GM12878 (cell line): ENCODE measurements around the gene SPCS3. TPM values are rescaled to one million over a fixed set of nuclear protein-coding genes. Genes with fewer than 3 reads are reported as not detected.

ENCODE experiments used
- ATAC-seq: fragments of 200-7000 bp; cut with Tn5 transposase; 3 replicates; pipeline ENCODE4 v1.9.1; 2020; ENCODE audit warnings: mild to moderate bottlenecking, moderate library complexity
- BruUV-seq: library from RNA; stranded (reverse); fragments of 400-500 nt; replicated peaks from 2 replicates; lab custom pipeline; 2021; lab: Mats Ljungman, UMichigan
- CTCF ChIA-PET: fragments of 300-600 bp; sonication (Branson Sonifier 250); formaldehyde crosslinking; extraction: SDS; loops from one replicate; lab custom pipeline; 2021; ENCODE audit warnings: inconsistent platforms; lab: Yijun Ruan, JAX
- POLR2A ChIA-PET: fragments of 350-600 bp; formaldehyde crosslinking; extraction: SDS; loops from one replicate; lab custom pipeline; 2021; ENCODE audit warnings: inconsistent platforms; lab: Charles Lee
- RAD21 ChIA-PET: fragments of 300-600 bp; sonication (Branson Sonifier 250); formaldehyde crosslinking; loops from one replicate; lab custom pipeline; 2023; ENCODE audit warnings: antibody characterized with exemption; ENCODE audit not compliant: unreplicated experiment; lab: Charles Lee
- SMC1A ChIA-PET: fragments of 300-600 bp; sonication (Branson Sonifier 250); formaldehyde crosslinking; loops from one replicate; lab custom pipeline; 2023; ENCODE audit not compliant: unreplicated experiment, uncharacterized antibody; lab: Charles Lee
- DNase-seq: peaks from one replicate; pipeline ENCODE4 v3.0.0-alpha.2; 2011; ENCODE audit warnings: low read depth, low spot score
- FAIRE-seq: peaks from 3 replicates; lab custom pipeline; 2011; peaks lifted over from hg19 to GRCh38; lab: Jason Lieb, UNC
- H2AFZ ChIP-seq: 2 replicates; pipeline ENCODE4 v1.6.0; 2011; ENCODE audit warnings: low read depth, low read length, control low read depth; ENCODE audit not compliant: control insufficient read depth
- H3K27ac ChIP-seq: 2 replicates; pipeline ENCODE4 v1.5.1; 2011; ENCODE audit warnings: control low read depth; ENCODE audit not compliant: control insufficient read depth, insufficient read depth
- H3K27me3 ChIP-seq, 2 experiments: replicated peaks in 1 of 2; 2 replicates each; pipeline versions ENCODE4 v1.6.0 to v1.6.1; 2011; ENCODE audit warnings: low read length in 1 of 2; ENCODE audit not compliant: control insufficient read depth in 2 of 2, insufficient read depth in 2 of 2
- H3K36me3 ChIP-seq, 2 experiments: 2 replicates each; pipeline ENCODE4 v1.5.1; 2011; ENCODE audit warnings: low read length in 1 of 2; ENCODE audit not compliant: control insufficient read depth in 2 of 2, insufficient read depth in 2 of 2
- H3K4me1 ChIP-seq: 2 replicates; pipeline ENCODE4 v1.6.1; 2011; ENCODE audit warnings: mild to moderate bottlenecking, low read length, moderate library complexity, mixed read lengths; ENCODE audit not compliant: control insufficient read depth, insufficient read depth
- H3K4me2 ChIP-seq: 2 replicates; pipeline ENCODE4 v1.6.0; 2011; ENCODE audit warnings: control low read depth; ENCODE audit not compliant: control insufficient read depth, insufficient read depth
- H3K4me3 ChIP-seq: fragments of 200-600 bp; sonication (generic); 2 replicates; pipeline ENCODE4 v1.5.1; 2016
- H3K79me2 ChIP-seq: 2 replicates; pipeline ENCODE4 v1.6.0; 2011; ENCODE audit warnings: low read length; ENCODE audit not compliant: control insufficient read depth, insufficient read depth
- H3K9ac ChIP-seq: 2 replicates; pipeline ENCODE4 v1.8.0; 2011; ENCODE audit warnings: low read length, control low read depth, mixed read lengths; ENCODE audit not compliant: control insufficient read depth, insufficient read depth
- H3K9me3 ChIP-seq: replicated peaks from 3 replicates; pipeline ENCODE4 v1.5.1; 2011; ENCODE audit warnings: mild to moderate bottlenecking, low read length; ENCODE audit not compliant: control insufficient read depth, insufficient read depth
- H4K20me1 ChIP-seq: 2 replicates; pipeline ENCODE4 v1.6.0; 2011; ENCODE audit not compliant: control insufficient read depth, insufficient read depth
- CEBPB ChIP-seq, 2 experiments: fragments of 150-350 bp in 1 of 2; IDR thresholded peaks; 2 replicates each; pipeline ENCODE4 v1.6.1; 2012 to 2014; ENCODE audit warnings: low read depth in 2 of 2, low read length in 2 of 2, borderline replicate concordance in 1 of 2, inconsistent platforms in 1 of 2
- HCFC1 ChIP-seq: fragments of 150-350 bp; IDR thresholded peaks from 2 replicates; pipeline ENCODE4 v1.6.1; 2014; ENCODE audit warnings: low read length
- HDAC2 ChIP-seq: fragments of 200-600 bp; sonication (generic); IDR thresholded peaks from 2 replicates; pipeline ENCODE4 v1.6.1; 2017
- IRF4 ChIP-seq: IDR thresholded peaks from 2 replicates; pipeline ENCODE4 v1.6.1; 2011; ENCODE audit warnings: low read depth, low read length
- NFYA ChIP-seq: IDR thresholded peaks from 2 replicates; pipeline ENCODE4 v1.6.1; 2011; ENCODE audit warnings: low read depth, mild to moderate bottlenecking, low read length, improper control_type of control experiment, borderline replicate concordance
- NR2F1 ChIP-seq: fragments of 450-650 bp; conservative IDR thresholded peaks from 2 replicates; pipeline ENCODE4 v1.6.1; 2017; ENCODE audit warnings: mild to moderate bottlenecking
- RELA ChIP-seq: fragments of 450-650 bp; IDR thresholded peaks from 2 replicates; pipeline ENCODE4 v1.8.0; 2014; ENCODE audit warnings: borderline replicate concordance; ENCODE audit not compliant: partially characterized antibody
- TBL1XR1 ChIP-seq: IDR thresholded peaks from 2 replicates; pipeline ENCODE4 v1.6.1; 2012; ENCODE audit warnings: low read depth, low read length, improper control_type of control experiment
- ZNF207 ChIP-seq: fragments of 450-650 bp; IDR thresholded peaks from 2 replicates; pipeline ENCODE4 v1.6.1; 2014; ENCODE audit warnings: antibody characterized with exemption, mild to moderate bottlenecking, borderline replicate concordance
- WGBS: methylation state at CpG from one replicate; pipeline ENCODE4 v1.1.6; 2016; ENCODE audit warnings: low lambda C conversion rate; ENCODE audit not compliant: insufficient replicate concordance, insufficient coverage; ENCODE audit errors: missing lambda C conversion rate; 5-methylcytosine and 5-hydroxymethylcytosine counted together
- in situ Hi-C: fragments of 300-500 bp; cut with MboI; formaldehyde crosslinking; loops from 9 replicates; pipeline ENCODE4 v1.14.3; 2018; ENCODE audit warnings: mixed read lengths
- intact Hi-C: fragments of 100-400 bp; cut with micrococcal nuclease; formaldehyde crosslinking; loops from one replicate; pipeline ENCODE4 v1.14.2; 2022; ENCODE audit not compliant: unreplicated experiment
- polyA plus RNA-seq, 11 experiments: library from polyadenylated mRNA; depleted of rRNA in 4 of 11; unstranded in 6 of 11; stranded (reverse) in 5 of 11; fragments of >200 nt; fragmentation: Nextera tagmentation in 4 of 11; fragmentation: Illumina TruSeq in 1 of 11; extraction: Ambion mirVana in 4 of 11; extraction: Trizol in 1 of 11; gene quantifications; 1 replicate in 1 of 11; 2 replicates in 10 of 11; pipeline versions ENCODE4 v1.2.1 to v1.2.3, GENCODE V29; 2011 to 2016; ENCODE audit warnings: inconsistent platforms in 2 of 11, missing spikeins in 2 of 11, low read depth in 1 of 11
- total RNA-seq, 4 experiments: library from RNA; depleted of rRNA in 3 of 4; stranded (reverse); fragments of >200 nt in 3 of 4; fragmentation: Illumina TruSeq in 1 of 4; extraction: Trizol in 1 of 4; gene quantifications; 2 replicates each; pipeline versions ENCODE4 v1.2.1 to v1.2.3, GENCODE V29; 2013 to 2021
- TF ChIP-seq, protein P1 (sequence below): fragments of 450-650 bp; IDR thresholded peaks from 2 replicates; pipeline ENCODE4 v1.6.1; 2017; ENCODE audit warnings: mild to moderate bottlenecking
- TF ChIP-seq, protein P2 (sequence below): fragments of 150-350 bp; IDR thresholded peaks from 2 replicates; pipeline ENCODE4 v1.6.1; 2014; ENCODE audit warnings: mild to moderate bottlenecking, low read depth, low read length
- TF ChIP-seq, protein P3 (sequence below): fragments of 450-650 bp; IDR thresholded peaks from 2 replicates; pipeline ENCODE4 v1.6.1; 2016; ENCODE audit warnings: mild to moderate bottlenecking, moderate library complexity, borderline replicate concordance
- TF ChIP-seq, protein P4 (sequence below): fragments of 450-650 bp; IDR thresholded peaks from 2 replicates; pipeline ENCODE4 v1.6.1; 2017; ENCODE audit warnings: borderline replicate concordance
- TF ChIP-seq, protein P5 (sequence below): IDR thresholded peaks from 2 replicates; pipeline ENCODE4 v1.6.1; 2012; ENCODE audit warnings: low read depth, low read length, improper control_type of control experiment

Gene SPCS3
- total and polyA plus RNA-seq, 10 of the 15 experiments (the other 5 are each of a cell fraction or from before 2014, with no cell fraction given): 50.0 to 151 (median 76.4) TPM

DNA sequence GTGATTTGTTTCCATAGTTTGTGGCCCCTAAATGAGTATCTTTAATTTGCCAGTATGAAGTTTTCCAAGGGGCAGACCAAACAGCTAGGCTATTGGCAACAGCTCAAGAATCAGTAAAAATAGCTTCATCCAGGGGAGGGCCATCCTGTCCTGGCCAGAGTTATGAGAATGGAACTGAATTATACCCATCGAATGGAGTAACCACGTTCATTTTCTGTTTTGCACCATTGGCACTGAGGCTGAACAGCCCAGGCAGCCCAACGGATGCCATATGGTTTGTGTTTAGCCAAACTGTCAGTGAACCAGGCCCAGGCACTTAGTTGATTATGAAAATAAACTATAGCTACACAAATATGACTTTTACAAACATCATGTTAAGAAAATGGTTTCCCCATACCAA is 33.0 kb upstream of the SPCS3 start:
- no TSS peak for BruUV-seq
- Histone ChIP-seq H3K9me3 (no peaks in the 10 kb centered on the region), H3K27ac (no peak overlapping the region), H3K4me3 (no peak overlapping the region), H3K27me3 (0 out of 4 replicates have a peak, but pooled peaks cover 0 to 3% of the 10 kb centered on the region in 2 experiments), H3K4me2 (no peak overlapping the region), H3K4me1 (no peaks in the 10 kb centered on the region), H3K36me3 (no peaks in the 10 kb centered on the region), H2AFZ (no peak overlapping the region), H3K9ac (no peak overlapping the region), H3K79me2 (no peaks in the 10 kb centered on the region), H4K20me1 (no peaks in the 10 kb centered on the region)
- CTCF ChIA-PET: no interaction called here
- SMC1A ChIA-PET: no interaction called here
- POLR2A ChIA-PET: no interaction called here
- DNase-seq (no peak), ATAC-seq (no peak), FAIRE-seq (no peak)
- RAD21 ChIA-PET: no interaction called here
- no peak for TF ChIP-seq HCFC1
- TF ChIP-seq, protein P1, sequence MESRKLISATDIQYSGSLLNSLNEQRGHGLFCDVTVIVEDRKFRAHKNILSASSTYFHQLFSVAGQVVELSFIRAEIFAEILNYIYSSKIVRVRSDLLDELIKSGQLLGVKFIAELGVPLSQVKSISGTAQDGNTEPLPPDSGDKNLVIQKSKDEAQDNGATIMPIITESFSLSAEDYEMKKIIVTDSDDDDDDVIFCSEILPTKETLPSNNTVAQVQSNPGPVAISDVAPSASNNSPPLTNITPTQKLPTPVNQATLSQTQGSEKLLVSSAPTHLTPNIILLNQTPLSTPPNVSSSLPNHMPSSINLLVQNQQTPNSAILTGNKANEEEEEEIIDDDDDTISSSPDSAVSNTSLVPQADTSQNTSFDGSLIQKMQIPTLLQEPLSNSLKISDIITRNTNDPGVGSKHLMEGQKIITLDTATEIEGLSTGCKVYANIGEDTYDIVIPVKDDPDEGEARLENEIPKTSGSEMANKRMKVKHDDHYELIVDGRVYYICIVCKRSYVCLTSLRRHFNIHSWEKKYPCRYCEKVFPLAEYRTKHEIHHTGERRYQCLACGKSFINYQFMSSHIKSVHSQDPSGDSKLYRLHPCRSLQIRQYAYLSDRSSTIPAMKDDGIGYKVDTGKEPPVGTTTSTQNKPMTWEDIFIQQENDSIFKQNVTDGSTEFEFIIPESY: no peak
- TF ChIP-seq HDAC2: no peak
- TF ChIP-seq NR2F1: no peak
- TF ChIP-seq IRF4: no peak
- no peak for TF ChIP-seq ZNF207
- TF ChIP-seq, protein P2, sequence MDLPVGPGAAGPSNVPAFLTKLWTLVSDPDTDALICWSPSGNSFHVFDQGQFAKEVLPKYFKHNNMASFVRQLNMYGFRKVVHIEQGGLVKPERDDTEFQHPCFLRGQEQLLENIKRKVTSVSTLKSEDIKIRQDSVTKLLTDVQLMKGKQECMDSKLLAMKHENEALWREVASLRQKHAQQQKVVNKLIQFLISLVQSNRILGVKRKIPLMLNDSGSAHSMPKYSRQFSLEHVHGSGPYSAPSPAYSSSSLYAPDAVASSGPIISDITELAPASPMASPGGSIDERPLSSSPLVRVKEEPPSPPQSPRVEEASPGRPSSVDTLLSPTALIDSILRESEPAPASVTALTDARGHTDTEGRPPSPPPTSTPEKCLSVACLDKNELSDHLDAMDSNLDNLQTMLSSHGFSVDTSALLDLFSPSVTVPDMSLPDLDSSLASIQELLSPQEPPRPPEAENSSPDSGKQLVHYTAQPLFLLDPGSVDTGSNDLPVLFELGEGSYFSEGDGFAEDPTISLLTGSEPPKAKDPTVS: no peak
- TF ChIP-seq, protein P3, sequence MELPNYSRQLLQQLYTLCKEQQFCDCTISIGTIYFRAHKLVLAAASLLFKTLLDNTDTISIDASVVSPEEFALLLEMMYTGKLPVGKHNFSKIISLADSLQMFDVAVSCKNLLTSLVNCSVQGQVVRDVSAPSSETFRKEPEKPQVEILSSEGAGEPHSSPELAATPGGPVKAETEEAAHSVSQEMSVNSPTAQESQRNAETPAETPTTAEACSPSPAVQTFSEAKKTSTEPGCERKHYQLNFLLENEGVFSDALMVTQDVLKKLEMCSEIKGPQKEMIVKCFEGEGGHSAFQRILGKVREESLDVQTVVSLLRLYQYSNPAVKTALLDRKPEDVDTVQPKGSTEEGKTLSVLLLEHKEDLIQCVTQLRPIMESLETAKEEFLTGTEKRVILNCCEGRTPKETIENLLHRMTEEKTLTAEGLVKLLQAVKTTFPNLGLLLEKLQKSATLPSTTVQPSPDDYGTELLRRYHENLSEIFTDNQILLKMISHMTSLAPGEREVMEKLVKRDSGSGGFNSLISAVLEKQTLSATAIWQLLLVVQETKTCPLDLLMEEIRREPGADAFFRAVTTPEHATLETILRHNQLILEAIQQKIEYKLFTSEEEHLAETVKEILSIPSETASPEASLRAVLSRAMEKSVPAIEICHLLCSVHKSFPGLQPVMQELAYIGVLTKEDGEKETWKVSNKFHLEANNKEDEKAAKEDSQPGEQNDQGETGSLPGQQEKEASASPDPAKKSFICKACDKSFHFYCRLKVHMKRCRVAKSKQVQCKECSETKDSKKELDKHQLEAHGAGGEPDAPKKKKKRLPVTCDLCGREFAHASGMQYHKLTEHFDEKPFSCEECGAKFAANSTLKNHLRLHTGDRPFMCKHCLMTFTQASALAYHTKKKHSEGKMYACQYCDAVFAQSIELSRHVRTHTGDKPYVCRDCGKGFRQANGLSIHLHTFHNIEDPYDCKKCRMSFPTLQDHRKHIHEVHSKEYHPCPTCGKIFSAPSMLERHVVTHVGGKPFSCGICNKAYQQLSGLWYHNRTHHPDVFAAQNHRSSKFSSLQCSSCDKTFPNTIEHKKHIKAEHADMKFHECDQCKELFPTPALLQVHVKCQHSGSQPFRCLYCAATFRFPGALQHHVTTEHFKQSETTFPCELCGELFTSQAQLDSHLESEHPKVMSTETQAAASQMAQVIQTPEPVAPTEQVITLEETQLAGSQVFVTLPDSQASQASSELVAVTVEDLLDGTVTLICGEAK: no peak
- TF ChIP-seq, protein P4, sequence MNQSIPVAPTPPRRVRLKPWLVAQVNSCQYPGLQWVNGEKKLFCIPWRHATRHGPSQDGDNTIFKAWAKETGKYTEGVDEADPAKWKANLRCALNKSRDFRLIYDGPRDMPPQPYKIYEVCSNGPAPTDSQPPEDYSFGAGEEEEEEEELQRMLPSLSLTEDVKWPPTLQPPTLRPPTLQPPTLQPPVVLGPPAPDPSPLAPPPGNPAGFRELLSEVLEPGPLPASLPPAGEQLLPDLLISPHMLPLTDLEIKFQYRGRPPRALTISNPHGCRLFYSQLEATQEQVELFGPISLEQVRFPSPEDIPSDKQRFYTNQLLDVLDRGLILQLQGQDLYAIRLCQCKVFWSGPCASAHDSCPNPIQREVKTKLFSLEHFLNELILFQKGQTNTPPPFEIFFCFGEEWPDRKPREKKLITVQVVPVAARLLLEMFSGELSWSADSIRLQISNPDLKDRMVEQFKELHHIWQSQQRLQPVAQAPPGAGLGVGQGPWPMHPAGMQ: no peak
- no peak for TF ChIP-seq CEBPB (IDR thresholded peaks at IDR 0.05; ENCODE audit: borderline replicate concordance in 1 of 2, low read depth in 2 of 2, low read length in 2 of 2)
- no peak for TF ChIP-seq NFYA
- TF ChIP-seq RELA: no peak
- TF ChIP-seq TBL1XR1: no peak
- TF ChIP-seq, protein P5, sequence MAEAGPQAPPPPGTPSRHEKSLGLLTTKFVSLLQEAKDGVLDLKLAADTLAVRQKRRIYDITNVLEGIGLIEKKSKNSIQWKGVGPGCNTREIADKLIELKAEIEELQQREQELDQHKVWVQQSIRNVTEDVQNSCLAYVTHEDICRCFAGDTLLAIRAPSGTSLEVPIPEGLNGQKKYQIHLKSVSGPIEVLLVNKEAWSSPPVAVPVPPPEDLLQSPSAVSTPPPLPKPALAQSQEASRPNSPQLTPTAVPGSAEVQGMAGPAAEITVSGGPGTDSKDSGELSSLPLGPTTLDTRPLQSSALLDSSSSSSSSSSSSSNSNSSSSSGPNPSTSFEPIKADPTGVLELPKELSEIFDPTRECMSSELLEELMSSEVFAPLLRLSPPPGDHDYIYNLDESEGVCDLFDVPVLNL: no peak
- in situ Hi-C loops (no loop called here), intact Hi-C loops (no loop called here)
- WGBS: 23% methylated on average over 3 of the region's 3 CpGs
